Measurements from ENCODE around the gene PAX5.

Gene PAX5

GRCh38 chr9:37031902-37032301 lies 2.2 kb downstream of the PAX5 start:
- no peak for DNase-seq (ENCODE audit: low read depth, low spot score)
- no peak overlapping the region for H3K4me3 ChIP-seq (ENCODE audit: low read depth, low read length)
- TF ChIP-seq, protein P1, sequence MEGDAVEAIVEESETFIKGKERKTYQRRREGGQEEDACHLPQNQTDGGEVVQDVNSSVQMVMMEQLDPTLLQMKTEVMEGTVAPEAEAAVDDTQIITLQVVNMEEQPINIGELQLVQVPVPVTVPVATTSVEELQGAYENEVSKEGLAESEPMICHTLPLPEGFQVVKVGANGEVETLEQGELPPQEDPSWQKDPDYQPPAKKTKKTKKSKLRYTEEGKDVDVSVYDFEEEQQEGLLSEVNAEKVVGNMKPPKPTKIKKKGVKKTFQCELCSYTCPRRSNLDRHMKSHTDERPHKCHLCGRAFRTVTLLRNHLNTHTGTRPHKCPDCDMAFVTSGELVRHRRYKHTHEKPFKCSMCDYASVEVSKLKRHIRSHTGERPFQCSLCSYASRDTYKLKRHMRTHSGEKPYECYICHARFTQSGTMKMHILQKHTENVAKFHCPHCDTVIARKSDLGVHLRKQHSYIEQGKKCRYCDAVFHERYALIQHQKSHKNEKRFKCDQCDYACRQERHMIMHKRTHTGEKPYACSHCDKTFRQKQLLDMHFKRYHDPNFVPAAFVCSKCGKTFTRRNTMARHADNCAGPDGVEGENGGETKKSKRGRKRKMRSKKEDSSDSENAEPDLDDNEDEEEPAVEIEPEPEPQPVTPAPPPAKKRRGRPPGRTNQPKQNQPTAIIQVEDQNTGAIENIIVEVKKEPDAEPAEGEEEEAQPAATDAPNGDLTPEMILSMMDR (IDR thresholded peaks at IDR 0.05; ENCODE audit: low read depth, low read length): no peak
- in situ Hi-C loops (cut with HindIII; ENCODE audit: low sequenced_read_pairs): no loop called here

DNA sequence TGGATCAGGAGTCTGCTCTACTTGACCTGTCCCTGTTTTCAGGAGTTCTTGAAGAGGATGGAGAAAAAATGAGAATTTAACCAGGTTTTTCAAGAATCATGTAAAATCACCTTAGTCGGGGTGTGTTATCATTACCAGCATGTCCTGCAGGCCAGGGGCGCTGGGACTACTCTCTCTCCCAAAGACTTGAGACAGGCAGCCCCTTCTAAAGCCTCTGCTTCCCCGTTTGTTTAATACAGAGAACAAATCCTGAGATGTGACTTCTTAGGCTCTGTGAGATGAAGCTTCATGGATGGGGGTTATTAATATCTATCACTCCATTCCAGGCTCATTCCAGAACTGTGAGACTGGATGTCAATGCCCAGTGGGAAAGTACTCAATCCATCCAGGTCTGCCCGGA lies 3.0 kb downstream of the PAX5 start:
- H3K4me3 ChIP-seq (ENCODE audit: low read depth, low read length): no peak overlapping the region
- TF ChIP-seq, protein P1 (IDR thresholded peaks at IDR 0.05; ENCODE audit: low read depth, low read length): no peak
- DNase-seq (ENCODE audit: low read depth, low spot score): no peak
- in situ Hi-C loops (cut with HindIII; ENCODE audit: low sequenced_read_pairs): no loop called here

DNA sequence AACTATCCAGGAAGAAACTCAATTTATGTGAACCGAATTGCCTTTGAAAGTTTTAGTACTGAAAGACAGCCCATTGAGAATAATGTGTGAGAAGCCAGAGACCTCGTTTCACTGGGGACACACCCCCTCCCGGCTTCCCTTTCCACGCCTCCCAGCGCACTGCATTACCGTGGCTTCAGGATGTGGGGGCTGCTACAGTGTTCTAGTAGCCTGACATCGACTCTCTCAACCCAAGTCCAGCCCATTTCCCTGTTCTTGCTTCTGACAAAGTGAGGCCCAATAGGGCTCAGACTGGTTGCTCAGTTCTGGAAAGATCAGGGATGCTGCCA lies 3.5 kb downstream of the PAX5 start:
- no peak overlapping the region for H3K4me3 ChIP-seq (ENCODE audit: low read depth, low read length)
- no peak for DNase-seq (ENCODE audit: low read depth, low spot score)
- in situ Hi-C loops (cut with HindIII; ENCODE audit: low sequenced_read_pairs): no loop called here
- TF ChIP-seq, protein P1 (IDR thresholded peaks at IDR 0.05; ENCODE audit: low read depth, low read length): no peak

DNA sequence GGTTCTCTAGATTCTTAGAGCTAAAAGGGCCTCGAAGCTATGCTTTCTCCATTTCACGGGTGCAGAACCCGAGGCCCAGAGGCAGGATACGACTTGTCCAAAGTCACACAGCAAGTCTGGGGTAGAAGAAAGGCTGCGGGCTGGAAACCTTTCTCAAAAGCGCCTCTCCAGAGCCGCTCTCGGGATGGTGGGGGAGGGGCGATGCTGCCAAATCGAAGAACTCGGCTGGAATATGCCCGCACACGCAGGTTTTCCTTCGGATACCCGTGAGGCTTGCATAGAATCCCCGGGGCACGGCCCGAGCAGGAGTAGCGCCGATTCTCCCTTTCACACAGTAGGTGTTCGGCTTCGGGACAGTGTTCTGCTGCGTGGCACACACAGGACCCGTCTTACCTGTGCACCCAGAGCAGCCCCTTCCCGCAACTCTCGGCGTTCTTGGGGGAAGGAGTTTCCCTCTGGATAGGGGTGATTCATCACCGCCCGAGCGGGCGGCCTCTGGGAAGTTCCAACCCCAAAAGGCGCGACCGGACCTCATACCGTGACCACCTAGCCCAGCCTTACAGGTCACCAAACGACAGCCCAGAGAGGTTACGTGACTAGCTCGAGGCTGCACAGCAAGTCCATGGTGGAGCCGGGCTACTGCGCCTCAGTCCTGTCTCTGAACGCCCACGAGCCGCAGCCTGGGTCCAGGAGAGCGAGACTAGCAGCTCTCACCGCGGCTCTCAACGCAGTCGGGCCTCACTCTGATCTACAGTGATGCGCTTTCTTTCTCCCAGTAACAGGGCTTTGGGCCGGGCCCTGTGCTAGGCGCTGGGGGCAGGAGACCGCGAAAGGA lies 4.1 kb downstream of the PAX5 start:
- H3K4me3 ChIP-seq (ENCODE audit: low read depth, low read length): no peak overlapping the region
- in situ Hi-C loops (cut with HindIII; ENCODE audit: low sequenced_read_pairs): no loop called here
- no peak for DNase-seq (ENCODE audit: low read depth, low spot score)
- TF ChIP-seq, protein P1 (IDR thresholded peaks at IDR 0.05; ENCODE audit: low read depth, low read length): no peak

DNA sequence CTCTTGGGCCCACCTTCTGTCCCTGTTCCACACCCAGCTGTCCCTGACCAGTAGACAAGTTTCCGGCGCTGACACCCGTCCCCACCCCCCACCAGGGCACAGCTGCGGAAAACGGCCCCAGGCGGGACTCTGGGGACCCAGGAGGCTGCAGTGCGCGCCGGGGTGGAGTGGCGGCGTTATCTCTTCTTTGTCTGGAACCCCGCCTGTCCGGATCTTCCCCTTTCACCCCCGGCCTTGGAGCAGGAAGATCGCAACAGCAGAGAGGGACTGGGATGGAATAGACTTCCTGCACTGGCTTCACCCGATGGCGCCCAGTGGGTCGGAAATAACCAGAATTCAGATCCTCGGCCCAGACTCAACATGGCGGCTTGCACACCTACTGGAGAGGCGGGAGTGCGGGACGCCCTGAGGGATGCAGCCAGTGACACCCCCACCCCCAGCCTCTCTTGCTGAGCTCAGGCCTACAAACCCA lies 4.7 kb downstream of the PAX5 start:
- in situ Hi-C loops (cut with HindIII; ENCODE audit: low sequenced_read_pairs): no loop called here

DNA sequence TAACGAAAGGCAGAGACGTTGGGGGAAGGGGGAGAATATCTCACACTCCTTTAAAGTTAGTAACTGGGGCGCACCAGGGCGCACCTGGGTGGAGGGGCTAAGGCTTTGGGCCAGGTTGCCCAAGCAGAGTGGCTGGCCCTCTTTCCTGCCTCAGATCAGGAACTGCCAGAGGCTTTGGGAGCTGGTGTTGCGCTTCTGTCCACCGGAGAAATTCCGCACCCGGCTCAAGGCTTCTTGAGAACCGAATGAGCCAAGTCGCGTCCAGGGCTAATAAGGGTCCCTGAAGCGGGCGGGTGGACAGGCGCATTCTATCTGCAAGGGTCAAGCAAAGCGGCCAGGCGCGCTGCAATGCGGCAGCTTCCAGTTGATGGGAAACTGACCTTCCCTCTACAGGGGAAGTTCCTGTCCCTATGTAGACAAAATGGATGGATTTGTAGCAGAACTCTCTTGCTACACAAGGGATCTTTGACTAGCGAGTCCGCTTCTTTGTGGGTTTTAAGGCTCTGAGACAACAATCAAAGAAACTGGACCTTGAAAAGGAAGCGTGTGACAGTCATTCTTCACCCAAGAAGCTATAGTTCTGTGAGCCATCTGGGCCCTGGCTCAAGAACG lies 5.5 kb downstream of the PAX5 start:
- in situ Hi-C loops (cut with HindIII; ENCODE audit: low sequenced_read_pairs): no loop called here
- DNase-seq (ENCODE audit: low read depth, low spot score): no peak
- H3K4me3 ChIP-seq (ENCODE audit: low read depth, low read length): no peak overlapping the region
- TF ChIP-seq, protein P1 (IDR thresholded peaks at IDR 0.05; ENCODE audit: low read depth, low read length): no peak

More for the DNA sequence above, 4.7 kb downstream of the PAX5 start:
- no peak for DNase-seq (ENCODE audit: low read depth, low spot score)
- TF ChIP-seq, protein P1 (IDR thresholded peaks at IDR 0.05; ENCODE audit: low read depth, low read length): no peak
- no peak overlapping the region for H3K4me3 ChIP-seq (ENCODE audit: low read depth, low read length)

Measured in astrocyte of the spinal cord (primary cell).